GM23248 (cell line): ENCODE measurements around the gene ACTA1.

Experiments
- EZH2 ChIP-seq: fragments of 200-600 bp; sonication (generic); IDR thresholded peaks from 2 replicates; pipeline ENCODE4 v1.6.1; 2018; ENCODE audit warnings: antibody characterized with exemption, mild to moderate bottlenecking; ENCODE audit not compliant: insufficient read depth, poor library complexity, severe bottlenecking
- EZH2phosphoT487 ChIP-seq: fragments of 200-600 bp; sonication (generic); IDR thresholded peaks from 2 replicates; pipeline ENCODE4 v1.6.1; 2018; ENCODE audit warnings: antibody characterized with exemption, moderate library complexity, mild to moderate bottlenecking, low read depth; ENCODE audit not compliant: insufficient read depth

DNA sequence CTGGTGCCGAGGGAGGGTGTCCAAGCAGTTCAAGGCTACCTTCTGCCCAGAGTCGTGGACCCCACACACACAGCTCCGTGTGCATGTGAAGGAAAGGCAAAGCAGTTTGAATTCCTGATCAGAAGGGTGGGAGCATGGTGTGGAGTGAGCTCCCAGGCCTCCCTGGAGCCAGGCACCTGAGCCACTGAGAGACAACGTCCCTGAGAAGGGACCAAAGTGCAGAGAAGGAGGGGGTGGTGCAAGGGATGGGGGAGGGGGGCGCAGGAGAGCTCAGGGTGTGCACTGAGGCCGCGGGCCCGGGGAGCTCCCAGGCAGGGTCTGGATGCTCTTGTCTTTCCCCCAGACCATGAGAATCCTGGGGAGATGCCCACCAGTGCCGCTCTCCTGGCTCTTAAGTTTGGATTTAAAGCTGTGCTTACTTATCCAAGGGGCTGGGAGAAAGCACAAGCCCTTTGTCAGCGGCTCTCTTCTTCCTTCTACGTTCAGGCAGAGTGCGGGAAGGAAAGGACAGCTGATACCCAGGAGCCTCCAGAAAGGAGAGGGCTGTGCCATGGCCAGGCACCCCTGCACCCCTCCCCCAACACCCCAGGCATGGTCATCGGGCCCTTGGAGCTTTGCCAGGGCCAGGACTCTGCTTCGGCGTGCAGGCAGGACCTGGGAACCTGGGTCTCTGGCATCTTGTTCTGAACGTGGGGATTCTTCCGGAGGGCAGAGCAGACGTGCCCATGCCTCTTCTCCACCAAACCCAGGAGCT, 24.1 kb downstream of the ACTA1 start:
- TF ChIP-seq EZH2phosphoT487 (no peak), EZH2 (no peak)
